Right ventricle myocardium superior (tissue), 1 donor: Measurements from ENCODE around the gene PIGZ. TPM values are rescaled to one million over a fixed set of nuclear protein-coding genes. Genes with fewer than 3 reads are reported as not detected.

Experiments used
- ATAC-seq: fragments of 200-7000 bp; cut with Tn5 transposase; one replicate; pipeline ENCODE4 v1.9.1; 2020; ENCODE audit warnings: mild to moderate bottlenecking; ENCODE audit not compliant: poor library complexity
- DNase-seq: peaks from one replicate; pipeline ENCODE4 v3.0.0-alpha.2; 2020
- intact Hi-C: fragments of 100-400 bp; cut with DNase I; formaldehyde crosslinking; loops from one replicate; pipeline ENCODE4 v1.11.2; 2022
- total RNA-seq: library from RNA; stranded (reverse); fragmentation: NEBNext Ultra II Directional; extraction: Animal tissue kit (Norgen Biotek cat#: 25700); gene quantifications from one replicate; pipeline ENCODE4 v1.2.1, GENCODE V29; 2021
- donor health status: DM: no; HTN: yes; CAD: no; lungs with severe emphysema.

Gene PIGZ
- total RNA-seq, 1 donor from 2014 or later, result 2.2 TPM

DNA sequence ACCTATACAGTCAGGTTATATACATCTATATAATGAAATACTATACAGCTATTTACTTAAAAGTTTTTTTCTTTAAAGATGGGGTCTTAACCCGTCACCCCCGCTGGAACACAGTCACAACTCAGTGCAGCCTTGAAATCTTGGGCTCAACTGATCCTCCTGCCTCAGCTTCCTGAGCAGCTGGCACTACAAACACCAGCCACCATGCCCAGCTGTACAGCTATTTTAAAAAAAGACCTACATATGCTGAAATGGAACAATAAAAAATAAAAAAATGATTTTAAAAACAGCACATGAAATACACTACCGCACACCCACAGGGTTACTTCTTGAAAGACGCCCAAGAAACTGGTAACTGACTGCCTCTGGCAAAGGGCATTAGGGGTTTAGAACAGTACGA lies 30.1 kb downstream of the PIGZ start:
- intact Hi-C loops, result no loop called here
- ATAC-seq, result no peak
- DNase-seq, result no peak

DNA sequence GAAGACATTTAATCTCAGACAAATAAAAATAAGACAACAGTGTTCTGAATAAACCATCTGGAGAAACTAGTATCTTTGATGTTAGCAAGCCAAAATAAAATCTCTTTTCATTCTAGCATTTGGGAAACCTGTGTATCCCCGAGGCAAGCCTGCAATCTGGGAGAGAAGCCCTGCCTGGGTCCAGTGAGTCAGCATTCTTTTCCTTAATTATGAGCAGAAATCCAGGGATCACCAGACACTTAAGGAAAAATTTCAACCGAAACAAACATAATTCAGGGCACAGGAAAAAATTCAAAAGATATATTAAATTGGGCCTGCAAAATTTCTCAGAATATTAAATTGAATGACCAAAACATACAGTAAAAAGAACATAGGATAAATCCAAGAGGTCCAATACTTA lies 30.5 kb downstream of the PIGZ start:
- no peak for DNase-seq
- ATAC-seq, result no peak
- intact Hi-C loops, result no loop called here

DNA sequence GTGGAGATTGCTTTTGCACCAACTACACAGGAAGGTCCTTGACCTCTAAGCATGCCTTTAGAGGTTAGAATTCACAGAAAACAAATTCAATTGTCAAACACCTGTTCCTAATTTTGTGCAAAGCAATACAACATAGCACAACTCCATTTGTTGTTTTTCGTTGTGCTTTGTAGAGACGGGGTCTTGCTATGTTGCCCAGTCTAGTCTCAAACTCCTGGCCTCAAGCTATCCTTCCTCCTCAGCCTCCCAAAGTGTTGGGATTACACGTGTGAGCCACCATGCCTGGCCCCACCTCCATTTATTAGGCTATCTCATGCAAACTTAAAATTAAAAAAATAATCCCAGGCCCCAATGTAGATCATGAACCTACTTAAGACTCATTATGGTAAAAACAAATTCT lies 32.3 kb downstream of the PIGZ start:
- DNase-seq, result no peak
- ATAC-seq, result no peak
- intact Hi-C loops, result no loop called here

DNA sequence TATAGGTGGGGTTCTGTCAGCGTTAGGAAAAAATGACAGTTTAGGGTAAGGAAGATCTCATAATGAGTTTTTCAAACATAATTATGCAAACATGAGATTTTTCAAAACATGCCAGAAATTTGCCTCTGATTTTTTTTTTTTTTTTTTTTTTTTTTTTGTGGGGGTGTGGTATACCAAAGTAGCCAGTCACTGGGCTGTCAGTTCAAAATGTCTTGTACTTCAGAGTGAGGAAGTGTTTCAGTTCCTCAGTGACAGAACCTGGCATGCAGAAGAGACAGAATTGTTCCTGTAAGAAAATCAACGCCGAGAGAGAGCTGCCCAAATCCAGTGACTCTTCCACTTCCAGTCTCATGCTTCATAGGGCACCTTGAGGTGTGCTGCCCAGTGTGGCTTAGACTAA lies 36.0 kb downstream of the PIGZ start:
- intact Hi-C loops, result no loop called here
- ATAC-seq (no peak), DNase-seq (no peak)

DNA sequence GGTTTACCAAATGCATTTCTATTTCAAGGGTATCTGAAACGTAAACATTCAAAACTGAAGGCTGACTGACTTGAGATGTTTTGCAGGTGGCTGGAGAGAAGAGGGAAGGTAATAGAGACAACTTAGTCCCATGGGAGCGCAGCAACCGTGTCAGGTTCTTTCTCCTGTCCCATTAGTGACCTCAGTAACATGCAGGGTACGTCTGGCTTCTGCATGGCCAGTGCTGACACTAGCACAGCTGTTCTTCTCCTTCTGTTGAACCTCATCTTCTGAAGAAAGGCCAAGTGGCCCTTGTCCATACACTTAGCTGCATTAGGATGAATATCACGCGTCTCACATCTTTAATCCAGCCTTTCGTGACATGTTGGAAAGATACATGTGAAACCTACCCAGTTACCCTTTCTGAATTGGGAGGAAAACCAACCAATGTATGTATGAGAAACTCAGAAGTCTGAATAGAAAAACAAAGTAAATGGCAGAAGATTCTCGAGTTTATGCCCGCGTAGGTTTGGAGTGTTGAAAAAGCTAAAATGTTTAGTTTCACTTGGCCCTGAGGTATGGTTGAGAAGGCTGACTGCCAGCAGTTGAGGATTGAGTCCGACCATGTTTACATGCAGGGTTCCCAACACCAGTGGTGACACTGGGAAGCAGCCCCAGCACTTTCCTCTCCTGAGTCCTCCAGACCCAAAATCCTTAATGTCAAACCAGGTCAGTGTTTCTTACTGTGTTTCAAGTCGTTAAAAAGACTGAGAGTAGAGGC lies 36.6 kb downstream of the PIGZ start:
- intact Hi-C loops, result no loop called here
- no peak for ATAC-seq
- no peak for DNase-seq

DNA sequence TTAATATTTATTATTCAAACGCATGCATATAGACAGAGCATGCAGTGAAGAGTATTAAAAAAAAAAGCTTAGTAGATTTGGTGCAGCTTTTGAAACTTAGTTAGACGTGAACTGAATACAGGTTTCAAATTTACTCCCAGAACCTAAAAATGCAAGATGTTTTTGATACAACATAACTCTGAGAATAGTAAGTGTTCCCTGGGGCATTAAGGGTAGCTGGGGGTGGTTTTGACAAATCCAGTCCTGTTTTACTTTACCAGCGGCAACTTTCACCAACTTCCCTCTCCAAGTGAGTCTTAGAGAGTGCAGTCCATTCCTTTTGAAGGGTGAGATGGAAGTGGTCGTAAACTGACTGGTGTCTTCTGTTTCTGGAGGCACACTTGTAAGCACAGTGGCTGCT lies 37.5 kb downstream of the PIGZ start:
- no peak for DNase-seq
- ATAC-seq, result no peak
- intact Hi-C loops, result no loop called here

DNA sequence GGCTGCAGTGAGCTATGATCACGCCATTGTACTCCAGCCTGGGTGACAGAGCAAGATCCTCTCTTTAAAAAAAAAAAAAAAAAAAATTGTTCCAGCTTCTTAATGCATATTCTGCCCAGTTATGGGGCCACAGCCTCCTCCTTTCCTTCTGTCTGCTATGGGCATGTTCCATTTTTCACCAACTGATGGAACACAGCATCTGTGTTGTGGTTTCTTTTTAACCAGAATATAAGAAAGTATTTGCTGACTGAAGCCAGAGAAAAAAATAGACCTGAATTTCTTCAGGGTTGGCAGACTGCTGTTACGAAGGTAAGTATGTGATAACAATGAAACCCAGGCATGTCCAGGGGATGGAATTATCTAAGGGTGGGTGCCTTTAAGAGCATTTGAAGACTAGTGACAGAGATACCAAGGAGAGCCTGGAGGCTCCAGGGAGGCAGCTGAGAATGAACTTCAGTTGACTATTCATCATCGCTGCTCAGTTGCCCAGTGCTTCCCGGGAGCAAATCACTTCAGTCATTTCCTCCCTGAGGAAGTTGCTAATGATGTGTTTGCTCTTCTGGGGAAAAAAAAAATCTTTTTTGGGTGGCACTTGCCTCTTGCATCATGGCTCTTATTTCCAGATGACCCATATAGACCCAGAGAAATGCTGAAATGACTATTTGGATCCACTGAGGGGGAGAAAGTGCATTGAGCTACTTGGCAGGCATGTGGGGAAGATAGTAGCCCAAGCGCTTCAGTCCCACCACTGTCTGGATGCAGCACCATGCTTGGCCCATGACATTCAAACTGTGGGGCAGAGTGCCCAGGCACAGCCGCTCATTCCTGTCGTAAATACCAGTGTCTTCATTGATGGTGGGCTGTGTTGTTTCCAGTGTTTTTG lies 40.8 kb downstream of the PIGZ start:
- intact Hi-C loops, result no loop called here
- DNase-seq, result no peak
- no peak for ATAC-seq

DNA sequence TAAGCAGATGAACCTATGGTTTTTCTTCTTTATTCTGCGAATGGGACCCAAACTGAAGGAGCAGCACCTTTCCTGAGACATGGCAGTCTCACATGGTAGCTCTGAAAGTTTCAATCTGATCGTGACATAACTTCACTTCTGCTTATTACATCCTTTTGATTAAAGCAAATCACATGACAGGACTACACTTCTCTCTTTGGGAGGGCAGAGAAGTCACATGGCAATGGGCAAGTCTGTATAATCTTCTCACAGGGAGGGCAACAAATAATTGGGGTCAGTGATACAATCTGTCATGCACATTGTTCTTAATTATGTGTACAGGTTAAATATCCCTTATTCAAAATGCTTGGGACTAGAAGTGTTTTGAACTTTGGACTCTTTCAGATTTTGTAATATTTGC lies 47.9 kb downstream of the PIGZ start:
- DNase-seq, result no peak
- intact Hi-C loops, result no loop called here
- ATAC-seq, result no peak

DNA sequence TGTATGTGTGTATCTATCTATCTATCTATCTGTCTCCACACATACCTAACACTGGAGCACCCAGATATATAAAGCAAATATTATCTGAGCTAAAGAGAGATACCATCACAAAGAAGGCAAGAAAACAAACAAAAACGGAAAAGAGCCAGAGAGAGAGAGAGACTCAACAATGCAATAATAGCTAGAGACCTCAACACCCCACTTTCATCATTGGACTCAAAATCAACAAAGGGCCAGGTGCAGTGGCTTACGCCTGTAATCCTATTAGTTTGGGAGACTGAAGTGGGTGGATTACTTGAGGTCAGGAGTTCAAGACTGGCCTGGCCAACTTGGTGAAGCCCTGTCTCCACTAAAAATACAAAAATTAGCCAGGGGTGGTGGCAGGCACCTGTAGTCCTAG lies 49.7 kb downstream of the PIGZ start:
- intact Hi-C loops, result no loop called here
- DNase-seq (no peak), ATAC-seq (no peak)

DNA sequence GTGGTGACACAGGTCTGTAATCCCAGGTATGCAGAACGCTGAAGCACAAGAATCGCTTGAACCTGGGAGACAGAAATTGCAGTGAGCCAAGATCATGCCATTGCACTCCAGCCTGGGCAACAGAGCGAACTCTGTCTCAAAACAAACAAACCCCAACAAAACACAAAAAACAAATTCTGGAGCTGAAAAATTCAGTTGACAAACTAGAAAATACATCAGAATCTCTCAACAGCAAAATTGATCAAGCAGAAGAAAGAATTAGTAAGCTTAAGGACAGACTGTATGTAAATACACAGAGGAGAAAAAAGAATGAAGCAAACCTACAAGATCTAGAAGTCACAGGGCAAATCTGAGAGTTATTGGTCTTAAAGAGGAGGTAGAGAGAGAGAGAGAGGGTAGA lies 51.6 kb downstream of the PIGZ start:
- intact Hi-C loops, result no loop called here
- DNase-seq (no peak), ATAC-seq (no peak)

DNA sequence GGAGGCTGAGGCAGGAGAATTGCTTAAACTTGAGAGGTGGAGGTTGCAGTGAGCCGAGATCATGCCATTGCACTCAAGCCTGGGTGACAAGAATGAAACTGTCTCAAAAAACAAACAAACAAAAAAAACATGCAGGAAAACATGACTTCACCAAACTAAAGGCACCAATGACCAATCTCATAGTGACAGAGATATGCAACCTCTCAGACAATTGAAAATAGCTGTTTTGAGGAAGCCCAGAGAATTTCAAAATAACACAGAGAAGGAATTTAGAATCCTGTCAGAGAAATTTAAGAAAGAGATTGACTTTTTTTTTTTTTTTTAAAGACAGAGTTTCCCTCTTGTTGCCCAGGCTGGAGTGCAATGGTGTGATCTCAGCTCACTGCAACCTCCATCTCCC lies 52.4 kb downstream of the PIGZ start:
- DNase-seq (no peak), ATAC-seq (no peak)
- intact Hi-C loops, result no loop called here

DNA sequence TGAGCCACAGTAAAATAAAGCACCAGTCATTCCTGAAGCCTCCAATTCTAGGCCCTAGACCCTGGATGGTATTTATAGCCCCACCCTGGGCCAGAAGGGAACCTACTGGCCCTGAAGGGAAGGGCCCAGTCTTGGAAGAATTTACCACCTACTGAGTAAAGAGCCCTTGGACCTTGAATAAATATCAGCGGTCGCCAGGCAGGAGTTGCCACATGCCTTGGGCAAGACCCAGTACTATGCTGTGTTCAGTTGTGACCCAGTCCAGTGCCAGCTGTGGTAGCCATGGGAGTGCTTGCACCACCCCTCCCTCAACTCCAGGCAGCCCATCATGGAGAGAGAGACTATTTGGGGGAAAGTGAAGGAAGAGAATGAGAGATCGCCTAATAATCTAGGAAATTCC lies 53.3 kb downstream of the PIGZ start:
- intact Hi-C loops, result no loop called here
- DNase-seq (no peak), ATAC-seq (no peak)

DNA sequence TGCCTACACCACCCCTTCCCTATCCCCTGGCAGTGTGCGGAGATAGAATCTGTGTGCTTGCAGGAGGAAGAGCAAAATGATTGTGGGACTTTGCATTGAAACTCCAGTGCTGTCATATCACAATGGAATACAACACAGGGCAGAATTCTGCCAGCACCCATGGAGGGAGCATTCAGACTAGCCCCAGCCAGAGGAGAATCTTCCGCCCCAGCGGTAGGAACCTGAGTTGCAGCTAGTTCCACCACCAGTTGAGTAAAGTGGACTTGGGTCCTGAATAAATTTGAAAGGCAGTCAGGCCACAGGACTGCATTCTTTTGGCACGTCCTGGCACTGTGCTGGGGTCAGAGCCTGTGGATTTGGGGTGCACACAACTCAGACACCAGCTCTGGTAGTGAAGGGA lies 53.8 kb downstream of the PIGZ start:
- ATAC-seq (no peak), DNase-seq (no peak)
- intact Hi-C loops, result no loop called here

DNA sequence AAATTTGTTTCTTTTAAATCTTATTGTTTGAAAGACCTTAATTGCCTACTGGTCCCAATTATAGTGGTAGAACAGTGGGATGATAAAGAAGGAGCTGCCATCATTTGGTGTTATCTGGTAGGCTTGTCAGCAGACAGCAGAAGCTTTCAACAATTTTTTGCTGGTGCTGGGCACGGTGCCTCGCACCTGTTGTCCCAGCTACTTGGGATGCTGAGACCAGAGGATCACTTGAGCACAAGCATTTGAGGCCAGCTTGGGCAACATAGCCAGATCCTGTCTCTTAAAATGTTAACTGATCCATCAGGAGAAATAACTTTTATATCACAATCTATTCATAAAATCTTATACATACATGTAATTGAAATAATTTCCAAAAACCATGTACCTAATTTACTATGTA lies 64.9 kb downstream of the PIGZ start:
- DNase-seq (no peak), ATAC-seq (no peak)
- intact Hi-C loops, result no loop called here

DNA sequence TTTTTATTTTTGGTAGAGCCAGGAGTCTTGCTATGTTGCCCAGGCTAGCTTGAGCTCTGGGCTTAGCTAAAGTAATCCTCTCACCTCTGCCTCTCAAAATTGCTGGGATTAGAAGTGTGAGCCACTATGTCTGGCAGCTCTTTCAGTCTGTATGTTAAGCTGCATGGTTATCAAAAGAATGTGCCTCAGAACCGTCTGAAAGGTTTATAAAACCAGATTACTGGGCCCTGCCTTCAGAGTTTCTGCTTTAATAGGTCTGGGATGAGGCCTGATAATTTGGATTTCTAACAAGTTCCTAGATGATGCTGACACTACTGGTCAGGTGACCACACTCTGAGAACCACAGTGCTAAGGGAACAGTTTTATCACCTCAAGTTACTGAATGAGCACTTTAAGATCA lies 66.3 kb downstream of the PIGZ start:
- DNase-seq (no peak), ATAC-seq (no peak)
- intact Hi-C loops, result no loop called here

DNA sequence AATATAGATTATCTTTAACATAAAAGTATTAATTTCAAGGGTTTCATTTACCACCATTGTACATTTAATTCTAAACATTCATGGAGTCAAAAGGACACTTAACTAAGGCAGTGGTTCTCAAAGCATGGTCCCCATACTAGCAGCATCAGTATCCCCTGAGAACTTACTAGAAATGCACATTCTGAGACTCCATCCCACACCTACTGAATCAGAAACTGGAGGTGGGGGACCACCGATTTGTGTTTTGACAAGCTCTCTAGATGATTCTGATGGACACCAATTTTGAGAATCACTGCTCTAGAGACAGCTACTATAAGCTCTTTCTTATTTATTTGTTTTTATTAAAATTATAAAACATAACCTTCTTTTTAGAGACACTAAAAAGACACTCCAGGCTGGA lies 66.9 kb downstream of the PIGZ start:
- intact Hi-C loops, result no loop called here
- DNase-seq, result no peak
- no peak for ATAC-seq

Other genes with a start within 250 kb of the PIGZ start
- 40.6 TPM for gene PAK2, start 229.0 kb downstream of the PIGZ start, total RNA-seq
- 18.0 TPM for gene SENP5, start 100.9 kb downstream of the PIGZ start, total RNA-seq
- 29.4 TPM for gene NCBP2, start 26.3 kb downstream of the PIGZ start, total RNA-seq
- 3.1 TPM for gene MELTF, start 61.0 kb upstream of the PIGZ start, total RNA-seq